ENCODE data around the gene PCGF3.
"Not testable (repeated sequence)": the region's sequence is repeated elsewhere in the genome, so short reads cannot be mapped to it uniquely, and the experiment has no call there.

Gene PCGF3

DNA sequence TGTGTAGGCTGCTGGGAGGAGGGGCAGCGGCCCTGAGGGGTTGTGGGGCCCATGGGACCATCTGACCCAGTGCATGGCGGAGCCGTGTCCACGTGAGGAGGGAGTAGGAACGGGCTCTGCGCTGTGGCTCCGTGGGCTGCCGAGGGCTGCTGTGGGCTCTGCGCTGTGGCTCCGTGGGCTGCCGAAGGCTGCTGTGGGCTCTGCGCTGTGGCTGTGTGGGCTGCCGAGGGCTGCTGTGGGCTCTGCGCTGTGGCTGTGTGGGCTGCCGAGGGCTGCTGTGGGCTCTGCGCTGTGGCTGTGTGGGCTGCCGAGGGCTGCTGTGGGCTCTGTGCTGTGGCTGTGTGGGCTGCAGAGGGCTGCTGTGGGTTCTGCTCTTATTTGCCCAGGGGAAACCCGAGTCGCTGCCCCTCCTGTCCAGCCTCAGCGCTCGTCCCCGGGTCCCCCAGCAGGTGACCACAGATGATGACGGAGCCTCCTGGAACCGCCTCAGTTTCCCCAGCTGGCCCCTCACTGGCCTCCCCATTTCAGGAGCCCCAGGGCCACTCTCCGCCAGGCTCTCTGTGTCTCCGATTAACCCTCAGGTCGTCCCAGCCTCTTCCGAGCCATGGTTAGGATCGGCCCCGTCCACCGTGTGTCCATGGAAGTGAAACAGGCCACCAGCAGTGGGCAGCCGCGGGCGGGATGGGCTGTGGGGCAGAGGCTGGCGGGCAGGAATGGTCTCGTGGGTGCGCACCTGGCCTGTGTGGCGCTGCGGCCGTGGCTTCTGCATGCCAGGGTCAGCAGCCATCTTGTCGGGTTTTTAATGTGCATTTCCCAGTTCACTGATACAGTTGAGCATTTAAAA is 20.0 kb downstream of the PCGF3 start:
- no peak for DNase-seq

DNA sequence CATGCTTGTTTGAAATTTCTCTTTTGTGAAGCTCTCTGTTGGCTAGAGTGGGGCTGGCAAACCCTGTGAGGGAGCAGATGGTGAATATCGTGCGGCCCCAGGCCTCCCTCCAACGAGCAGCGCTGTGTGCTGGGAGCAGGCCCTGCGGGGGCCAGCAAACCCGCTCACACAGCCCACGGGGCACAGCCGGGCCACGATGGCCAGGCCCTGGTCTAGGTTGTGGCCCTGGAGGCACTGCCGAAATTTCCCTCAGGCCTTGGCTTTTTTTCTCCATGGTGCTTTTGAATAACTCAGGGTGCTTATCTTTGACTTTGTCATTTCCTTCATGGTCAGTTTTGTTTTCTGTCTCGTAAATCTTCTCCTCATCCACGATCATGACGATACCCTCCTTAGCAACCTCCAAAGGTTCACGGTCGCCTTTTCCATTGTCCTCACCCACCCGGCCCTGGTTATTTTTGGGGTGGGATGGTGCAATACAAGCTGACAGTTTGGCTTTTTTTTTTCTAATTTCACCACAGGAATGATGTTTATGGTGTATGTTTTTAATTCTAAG is 20.7 kb downstream of the PCGF3 start:
- no peak for DNase-seq

DNA sequence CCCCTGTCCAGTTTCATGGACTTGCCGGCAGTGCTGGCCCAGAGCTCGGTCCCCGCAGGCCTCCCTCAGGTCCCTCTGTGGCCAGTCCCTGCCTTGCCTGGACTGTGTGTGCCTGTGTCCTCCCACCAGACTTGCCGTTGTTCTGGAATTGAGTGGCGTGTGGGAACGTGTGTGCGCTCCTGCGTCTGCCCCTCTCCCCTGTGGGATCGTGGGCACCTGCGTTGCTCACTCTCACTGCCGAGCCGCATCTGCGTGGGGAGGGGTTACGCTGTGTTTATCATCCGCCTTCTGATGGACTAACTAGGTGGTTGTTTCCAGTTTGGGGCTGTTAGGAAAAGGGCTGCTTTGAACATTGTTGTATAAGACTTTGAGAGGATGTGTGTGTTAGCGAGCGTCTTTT is 21.2 kb downstream of the PCGF3 start:
- DNase-seq, result no peak

DNA sequence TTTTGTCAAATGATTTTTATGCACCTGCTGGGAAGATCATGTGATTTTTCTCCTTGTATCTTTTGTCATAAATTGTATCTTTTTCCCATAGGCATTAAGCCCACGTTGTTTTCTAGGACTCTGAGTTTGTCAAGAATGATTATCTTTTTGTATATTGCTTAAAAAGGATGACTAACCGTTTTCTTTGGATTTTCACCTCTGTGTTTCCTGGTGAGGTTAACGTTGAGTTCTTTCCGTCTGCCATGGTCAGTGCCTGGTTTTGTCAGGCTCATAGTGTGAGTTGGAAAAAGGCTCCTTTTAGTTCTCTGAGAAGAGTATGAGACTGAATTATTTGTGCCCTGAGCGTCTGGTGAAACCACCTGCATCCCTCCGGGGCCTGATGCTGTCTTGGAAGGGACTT is 21.9 kb downstream of the PCGF3 start:
- DNase-seq, result no peak

DNA sequence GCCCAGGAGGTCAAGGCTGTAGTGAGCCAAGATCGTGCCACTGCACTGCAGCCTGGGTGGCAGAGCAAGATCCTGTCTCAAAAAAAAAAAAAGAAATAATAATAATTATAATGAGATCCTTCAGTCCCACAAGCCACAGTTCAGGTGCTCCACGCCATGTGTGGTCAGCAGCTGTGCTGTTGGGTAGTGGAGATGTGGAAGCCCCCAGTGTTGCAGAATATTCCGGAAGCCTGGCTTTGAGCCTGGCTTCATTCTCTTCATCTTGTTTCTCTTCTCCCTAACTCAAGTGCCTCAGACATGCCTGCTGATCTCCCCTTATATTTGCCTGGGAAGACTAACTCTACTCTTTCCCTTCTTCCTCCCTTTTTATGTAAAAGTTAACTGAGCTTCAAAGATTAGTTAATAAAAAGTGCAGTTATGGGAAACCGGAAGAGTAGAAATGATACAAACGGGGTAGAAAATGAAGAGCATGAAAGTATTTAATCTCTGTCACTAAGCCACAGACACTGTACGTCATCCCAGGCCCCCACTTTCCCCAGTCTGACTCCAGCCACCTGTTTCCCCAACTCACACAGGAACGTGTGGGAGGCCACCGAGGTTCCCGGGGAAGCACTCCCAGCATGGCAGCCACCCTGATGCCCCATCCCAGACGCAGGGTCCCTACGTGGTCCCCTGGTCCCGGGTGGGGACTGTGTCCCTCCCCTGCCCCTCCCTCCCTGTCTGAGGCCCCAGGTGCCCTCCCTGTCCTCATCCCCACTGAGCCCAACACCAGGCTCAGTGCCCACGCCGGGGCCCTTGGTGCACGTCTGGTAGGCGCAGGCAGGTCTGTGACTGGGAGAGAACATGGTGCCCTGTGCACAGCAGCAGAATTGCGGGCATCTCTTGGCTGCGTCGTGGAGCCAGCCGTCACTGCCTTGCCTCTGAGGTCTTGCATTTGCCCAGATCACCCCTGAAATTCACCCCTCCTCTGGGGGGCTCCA is 24.0 kb downstream of the PCGF3 start:
- no peak for DNase-seq

DNA sequence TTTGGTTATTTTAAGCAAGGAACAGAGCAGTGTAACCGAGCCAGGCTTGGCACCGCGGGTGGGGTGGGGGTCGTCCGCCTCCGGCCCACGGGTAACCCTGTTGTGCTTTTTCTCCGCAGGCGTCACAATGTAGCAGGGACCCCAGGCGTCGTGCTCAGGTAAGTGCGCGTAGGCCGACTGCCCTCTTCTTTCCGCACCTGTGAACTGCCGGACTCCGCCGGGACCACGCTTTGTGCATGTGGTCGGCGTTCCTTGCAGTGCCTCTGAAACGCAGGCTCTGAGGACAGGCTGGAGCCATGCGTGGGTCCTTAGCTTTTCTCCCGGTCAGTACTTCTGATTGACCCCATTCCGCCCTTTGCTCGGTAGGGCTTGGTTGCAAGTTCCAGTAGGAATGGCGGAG is 24.9 kb downstream of the PCGF3 start:
- no peak for DNase-seq

DNA sequence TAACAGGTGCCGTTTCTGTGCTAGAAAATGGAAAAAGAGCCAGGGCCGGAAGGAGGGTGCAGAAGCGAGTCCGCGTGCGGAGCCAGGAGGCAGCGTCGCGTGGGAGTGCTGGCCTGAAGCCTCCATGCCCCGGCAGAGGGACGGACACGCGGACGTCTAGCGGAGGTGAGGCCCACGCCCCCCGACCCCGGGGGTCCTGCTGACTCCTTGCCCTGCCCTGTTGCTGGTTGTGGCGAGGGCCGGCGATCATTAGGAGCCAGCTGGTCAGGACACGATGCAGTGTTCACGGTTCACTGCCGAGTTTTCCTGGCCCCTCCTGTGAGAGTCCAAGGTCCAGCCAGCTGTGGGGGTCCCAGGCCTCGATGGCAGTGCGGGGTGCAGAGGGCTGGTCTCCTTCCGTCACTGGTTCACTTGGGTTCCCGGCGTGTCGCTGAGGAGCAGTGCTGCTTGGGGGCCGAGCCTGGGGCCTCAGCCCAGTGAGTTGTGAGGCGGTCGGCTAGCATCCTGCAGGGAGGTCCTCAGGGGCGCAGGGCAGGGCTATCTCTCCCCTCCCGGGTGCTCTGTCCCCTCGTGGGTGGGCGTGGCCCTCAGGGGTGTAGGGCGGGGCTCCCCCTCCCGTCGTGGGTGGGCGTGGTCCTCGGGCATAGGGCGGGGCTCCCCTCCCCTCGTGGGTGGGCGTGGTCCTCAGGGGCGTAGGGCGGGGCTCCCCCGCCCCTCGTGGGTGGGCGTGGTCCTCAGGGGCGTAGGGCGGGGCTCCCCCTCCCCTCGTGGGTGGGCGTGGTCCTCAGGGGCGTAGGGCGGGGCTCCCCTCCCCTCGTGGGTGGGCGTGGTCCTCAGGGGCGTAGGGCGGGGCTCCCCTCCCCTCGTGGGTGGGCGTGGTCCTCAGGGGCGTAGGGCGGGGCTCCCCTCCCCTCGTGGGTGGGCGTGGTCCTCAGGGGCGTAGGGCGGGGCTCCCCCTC is 25.6 kb downstream of the PCGF3 start:
- not testable (repeated sequence) for DNase-seq

DNA sequence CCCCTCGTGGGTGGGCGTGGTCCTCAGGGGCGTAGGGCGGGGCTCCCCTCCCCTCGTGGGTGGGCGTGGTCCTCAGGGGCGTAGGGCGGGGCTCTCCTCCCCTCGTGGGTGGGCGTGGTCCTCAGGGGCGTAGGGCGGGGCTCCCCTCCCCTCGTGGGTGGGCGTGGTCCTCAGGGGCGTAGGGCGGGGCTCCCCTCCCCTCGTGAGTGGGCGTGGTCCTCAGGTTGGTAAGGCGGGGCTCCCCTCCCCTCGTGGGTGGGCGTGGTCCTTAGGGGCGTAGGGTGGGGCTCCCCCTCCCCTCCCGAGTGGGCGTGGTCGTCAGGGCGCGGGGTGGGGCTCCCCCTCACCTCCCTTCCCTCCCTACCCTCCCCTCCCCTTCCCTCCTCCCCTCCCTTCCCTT is 26.3 kb downstream of the PCGF3 start:
- DNase-seq, result not testable (repeated sequence)

DNA sequence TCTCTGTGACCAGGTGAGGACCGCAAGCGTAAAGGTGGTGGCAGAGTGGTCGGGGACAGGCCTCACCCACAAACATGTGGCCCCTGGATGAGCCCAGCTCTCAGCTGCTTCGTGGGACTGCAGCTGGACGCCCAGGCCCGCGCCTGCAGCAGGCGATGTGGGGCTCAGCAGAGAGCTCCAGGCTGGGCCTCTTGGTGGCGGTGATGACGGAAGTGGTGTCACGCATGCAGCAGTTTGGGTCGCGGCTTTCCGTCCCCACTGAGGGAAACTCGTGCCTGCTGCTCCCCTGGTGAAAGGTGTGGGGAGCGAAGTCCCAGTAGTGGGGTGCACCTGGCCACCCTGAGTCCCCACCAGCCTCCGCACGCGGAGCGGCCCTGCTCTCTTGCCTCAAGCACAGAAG is 26.9 kb downstream of the PCGF3 start:
- DNase-seq, result no peak

DNA sequence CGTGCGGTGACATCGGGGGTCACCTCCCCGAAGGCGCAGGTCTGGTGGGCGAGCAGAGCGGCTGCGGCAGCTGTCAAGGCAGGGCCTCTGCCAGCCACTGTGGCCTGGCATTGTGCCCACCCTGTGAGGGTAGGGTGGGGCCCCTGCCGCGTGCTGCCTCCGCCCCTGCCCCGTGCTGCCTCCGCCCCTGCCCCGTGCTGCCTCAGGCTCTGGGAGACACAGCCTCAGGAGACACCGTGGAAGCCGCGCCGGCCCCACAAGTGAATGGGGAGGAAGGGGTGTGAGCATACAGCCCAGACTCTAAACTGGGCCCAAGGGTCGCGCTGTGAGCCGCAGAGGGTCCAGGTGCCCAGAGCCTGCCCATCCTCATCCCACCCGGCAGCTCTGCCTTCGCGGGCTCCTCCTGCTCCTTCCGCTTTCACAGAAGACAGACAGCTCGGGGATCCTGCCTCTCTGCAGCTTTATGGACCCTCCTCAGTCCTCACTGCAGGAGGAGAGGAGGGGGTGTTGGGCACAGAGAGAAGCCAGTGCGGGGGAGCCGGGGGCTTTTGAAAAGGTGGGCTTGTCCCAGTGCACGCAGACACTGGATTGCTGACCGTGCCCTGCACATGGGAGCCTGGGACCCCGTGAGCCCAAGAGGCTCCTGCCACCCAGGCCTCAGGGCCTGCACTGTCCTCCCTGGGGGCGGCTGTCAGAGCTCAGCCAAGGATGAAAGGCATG is 27.4 kb downstream of the PCGF3 start:
- no peak for DNase-seq

DNA sequence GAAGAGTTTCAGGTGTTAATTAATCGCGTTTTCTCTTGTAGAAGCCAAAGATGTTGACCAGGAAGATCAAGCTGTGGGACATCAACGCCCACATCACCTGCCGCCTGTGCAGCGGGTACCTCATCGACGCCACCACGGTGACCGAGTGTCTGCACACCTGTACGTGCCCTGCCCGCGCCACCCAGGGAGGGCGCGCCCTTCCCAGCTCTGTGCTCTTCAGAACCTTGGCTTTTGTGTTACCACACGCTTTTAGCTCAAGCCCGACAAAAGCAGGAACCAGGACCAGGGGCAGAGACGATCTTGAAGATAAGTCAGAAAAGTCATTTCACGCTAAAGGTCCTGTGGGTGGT is 28.0 kb downstream of the PCGF3 start:
- no peak for DNase-seq

DNA sequence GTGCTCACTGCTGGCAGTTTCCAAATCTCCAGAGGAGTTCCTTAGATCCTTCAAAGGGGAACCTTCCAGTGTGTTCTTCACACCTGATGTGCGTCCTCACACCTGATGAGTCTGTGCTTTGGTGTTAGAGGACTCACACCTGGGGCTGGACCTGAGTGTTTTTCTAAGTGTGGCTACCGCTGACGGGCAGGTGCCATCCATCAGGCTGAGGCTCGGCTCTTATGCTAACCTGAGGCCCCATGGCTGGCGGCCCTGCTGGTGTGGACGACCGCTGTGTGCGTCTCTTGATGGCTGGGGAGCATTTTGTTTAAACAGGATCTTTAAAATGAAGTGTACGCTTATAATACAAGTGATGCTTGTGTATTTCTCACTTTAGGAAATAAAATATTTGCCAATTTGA is 28.4 kb downstream of the PCGF3 start:
- no peak for DNase-seq

DNA sequence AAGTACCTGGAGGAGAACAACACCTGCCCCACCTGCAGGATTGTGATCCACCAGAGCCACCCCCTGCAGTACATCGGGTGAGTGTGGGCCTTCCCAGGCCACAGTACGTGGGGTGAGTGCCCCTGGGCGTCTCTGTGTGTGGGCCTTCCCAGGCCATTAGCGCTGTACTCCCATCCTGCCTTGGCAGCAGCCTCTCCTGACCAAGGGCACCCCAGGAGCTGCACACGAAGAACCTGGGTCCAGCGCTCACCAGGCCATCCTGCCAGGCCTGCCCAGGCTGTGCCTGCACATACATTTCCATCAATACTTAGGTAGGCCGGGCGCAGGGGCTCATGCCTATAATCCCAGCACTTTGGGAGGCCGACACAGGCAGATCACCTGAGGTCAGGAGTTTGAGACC is 29.3 kb downstream of the PCGF3 start:
- no peak for DNase-seq

DNA sequence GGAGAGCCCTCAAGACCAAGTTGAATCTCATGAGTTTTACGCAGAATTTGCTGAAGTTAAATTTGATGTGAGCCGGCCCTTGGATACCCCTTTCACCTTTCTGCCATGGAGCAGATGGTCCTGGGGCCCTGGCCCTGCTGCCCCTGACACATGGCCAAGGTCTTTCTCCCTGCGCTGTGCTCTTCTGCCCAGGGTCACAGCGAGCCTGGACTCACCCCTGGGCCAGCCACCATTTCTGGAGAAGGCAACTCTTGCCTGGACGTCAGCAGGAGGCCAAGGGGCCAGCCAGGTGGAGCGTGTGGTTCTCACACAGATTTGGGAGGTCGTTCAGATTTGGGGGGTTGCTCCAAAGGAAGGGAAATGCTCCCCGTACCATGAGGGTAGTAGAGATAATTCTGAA is 30.0 kb downstream of the PCGF3 start:
- no peak for DNase-seq

DNA sequence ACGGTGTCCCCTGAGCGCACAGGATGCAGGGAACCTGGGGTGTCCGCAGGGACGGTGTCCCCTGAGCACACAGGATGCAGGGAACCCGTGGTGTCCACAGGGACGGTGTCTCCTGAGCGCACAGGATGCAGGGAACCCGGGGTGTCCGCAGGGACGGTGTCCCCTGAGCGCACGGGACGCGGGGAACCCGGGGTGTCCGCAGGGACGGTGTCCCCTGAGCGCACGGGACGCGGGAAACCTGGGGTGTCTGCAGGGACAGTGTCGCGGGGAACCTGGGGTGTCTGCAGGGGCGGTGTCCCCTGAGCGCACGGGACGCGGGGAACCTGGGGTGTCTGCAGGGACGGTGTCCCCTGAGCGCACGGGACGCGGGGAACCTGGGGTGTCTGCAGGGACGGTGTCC is 30.9 kb downstream of the PCGF3 start:
- not testable (repeated sequence) for DNase-seq

DNA sequence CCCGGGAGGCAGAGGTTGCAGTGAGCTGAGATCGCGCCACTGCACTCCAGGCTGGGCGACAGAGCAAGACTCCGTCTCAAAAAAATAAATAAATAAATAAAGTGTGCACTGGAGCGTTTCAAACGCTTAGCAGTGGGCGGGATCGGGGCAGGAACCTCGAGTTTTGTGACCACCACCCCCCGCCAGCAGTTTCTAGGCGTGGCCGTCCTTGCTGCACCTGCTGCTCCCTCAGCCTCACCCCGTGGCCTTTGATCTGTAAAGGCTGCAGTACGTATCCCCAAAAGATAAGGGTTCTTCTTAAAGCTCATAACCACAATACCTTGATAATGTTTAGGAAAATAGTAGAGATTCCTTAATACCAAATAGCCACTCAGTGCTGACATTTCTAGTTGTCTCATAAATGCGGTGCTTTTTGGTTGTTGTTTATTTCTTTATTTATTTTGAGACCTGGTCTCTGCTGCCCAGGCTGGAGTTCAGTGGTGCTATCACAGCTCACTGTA is 33.2 kb downstream of the PCGF3 start:
- no peak for DNase-seq

DNA sequence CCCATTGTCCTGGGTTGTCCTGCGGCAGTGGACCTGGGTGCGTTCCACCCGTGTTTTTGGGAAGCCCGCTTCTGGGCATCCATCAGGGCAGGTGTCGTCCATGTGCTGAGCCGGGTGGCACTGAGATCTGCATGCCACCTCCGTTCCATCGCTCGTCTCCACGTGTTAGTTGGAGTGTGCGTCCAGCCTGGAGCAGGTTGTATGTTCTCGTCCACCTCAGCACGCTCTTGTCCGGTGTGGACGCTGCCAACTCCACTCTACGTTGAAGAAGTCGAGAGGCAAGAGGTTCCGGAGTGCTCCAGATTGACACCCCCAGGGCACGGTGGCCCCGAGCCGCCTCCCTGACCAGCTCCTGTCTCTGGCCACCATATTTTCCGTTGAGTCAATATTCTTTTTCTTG is 33.9 kb downstream of the PCGF3 start:
- DNase-seq, result no peak

DNA sequence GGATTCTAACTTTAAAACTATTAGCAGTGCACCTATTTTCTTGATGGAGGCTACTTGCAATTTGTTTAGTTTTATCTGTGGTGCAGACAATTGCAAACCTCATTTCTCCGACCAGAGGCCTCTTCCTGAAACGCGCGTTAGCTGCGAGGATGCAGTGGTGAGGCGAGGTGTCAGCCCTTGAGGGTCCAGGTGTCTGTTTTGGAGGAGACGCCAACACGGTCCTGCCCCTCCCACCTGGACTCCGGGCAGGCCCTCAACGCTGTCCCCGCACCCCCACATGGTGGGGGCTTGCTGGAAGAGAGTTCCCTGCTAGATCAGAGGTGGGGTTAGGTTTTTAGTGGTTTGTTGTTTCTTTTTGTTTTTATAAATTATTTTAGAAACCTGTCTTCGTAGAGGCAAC is 34.4 kb downstream of the PCGF3 start:
- no peak for DNase-seq

DNA sequence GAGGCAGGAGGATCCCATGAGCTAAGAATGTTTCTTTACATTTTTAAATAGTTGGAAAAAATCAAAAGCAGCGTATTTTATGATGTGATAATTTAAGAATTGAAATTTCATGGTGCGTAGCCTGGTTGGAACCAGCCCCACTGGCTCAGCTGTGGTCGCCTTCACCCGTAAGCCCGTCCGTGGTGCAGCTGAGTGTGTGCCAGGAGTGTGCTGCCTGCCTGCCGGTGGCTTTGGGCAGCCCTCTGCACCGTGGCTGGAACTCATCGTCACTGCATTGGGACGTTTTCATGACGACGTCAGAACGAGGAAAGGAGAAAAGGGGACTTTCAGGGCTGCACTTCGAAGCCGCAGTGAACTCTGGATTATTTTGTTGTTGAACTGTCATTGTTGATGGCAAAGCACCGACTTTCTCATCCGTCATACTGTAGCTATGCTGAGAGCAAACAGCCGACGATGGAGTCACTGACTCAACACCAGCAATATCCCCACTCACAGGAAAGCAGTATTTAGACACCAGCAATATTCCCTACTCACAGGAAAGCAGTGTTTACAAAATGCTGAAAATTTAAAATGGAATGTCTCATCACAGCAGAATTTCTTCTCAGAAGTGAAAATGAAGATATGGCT is 35.1 kb downstream of the PCGF3 start:
- no peak for DNase-seq

DNA sequence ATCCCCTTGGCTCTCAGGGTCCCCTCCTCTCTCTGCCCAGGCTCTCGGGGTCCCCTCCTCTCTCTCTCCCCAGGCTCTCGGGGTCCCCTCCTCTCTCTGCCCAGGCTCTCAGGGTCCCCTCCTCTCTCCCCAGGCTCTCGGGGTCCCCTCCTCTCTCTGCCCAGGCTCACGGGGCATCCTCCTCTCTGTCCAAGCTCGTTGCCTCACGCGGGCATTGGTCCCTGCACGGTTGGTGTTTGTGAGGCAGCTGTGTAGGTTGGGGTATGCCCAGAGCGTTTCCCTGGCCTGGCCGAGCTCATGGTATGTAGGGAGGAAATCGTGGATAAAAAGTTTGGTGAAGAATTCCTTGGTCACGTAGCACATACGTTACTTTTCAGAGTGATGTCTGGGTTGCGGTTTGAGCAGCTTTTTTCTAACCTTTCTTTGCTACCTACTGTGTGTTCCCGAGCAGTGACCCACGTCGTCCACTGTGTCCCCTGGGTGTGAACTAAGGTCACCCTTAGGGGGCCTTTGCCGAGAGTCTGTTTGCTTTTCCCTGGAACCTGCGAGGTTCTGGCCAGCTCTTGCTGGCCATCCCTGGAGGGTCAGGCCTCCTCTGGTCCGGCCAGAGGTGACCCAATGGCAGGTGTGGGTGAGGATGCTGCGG is 36.6 kb downstream of the PCGF3 start:
- DNase-seq, result no peak
